Measurements from ENCODE around the gene ANTXR1.

The ANTXR1 gene

GRCh38 chr2:69102041-69102593, 89.1 kb downstream of the ANTXR1 start:
- no peak for DNase-seq

GRCh38 chr2:69103419-69103818, 90.4 kb downstream of the ANTXR1 start:
- DNase-seq = no peak

- DNase-seq = no peak
Observed at GRCh38 chr2:69104261-69104660, 91.3 kb downstream of the ANTXR1 start.

GRCh38 chr2:69109255-69109654, 96.3 kb downstream of the ANTXR1 start:
- DNase-seq = no peak

GRCh38 chr2:69111076-69111475, 98.1 kb downstream of the ANTXR1 start:
- no peak for DNase-seq

- no peak for DNase-seq
Observed at GRCh38 chr2:69113627-69114026, 100.6 kb downstream of the ANTXR1 start.

GRCh38 chr2:69114534-69114933, 101.6 kb downstream of the ANTXR1 start:
- DNase-seq = no peak

- no peak for DNase-seq
Observed at GRCh38 chr2:69116438-69116837, 103.5 kb downstream of the ANTXR1 start.

GRCh38 chr2:69118609-69119008, 105.6 kb downstream of the ANTXR1 start:
- no peak for DNase-seq

- no peak for DNase-seq
Observed at GRCh38 chr2:69119104-69119894, 106.3 kb downstream of the ANTXR1 start.

GRCh38 chr2:69122271-69122670, 109.3 kb downstream of the ANTXR1 start:
- no peak for DNase-seq

GRCh38 chr2:69123182-69123581, 110.2 kb downstream of the ANTXR1 start:
- no peak for DNase-seq

GRCh38 chr2:69124343-69124742, 111.4 kb downstream of the ANTXR1 start:
- DNase-seq = no peak

GRCh38 chr2:69125816-69126215, 112.8 kb downstream of the ANTXR1 start:
- no peak for DNase-seq

- DNase-seq = no peak
Observed at GRCh38 chr2:69126341-69126740, 113.4 kb downstream of the ANTXR1 start.

GRCh38 chr2:69131452-69131851, 118.5 kb downstream of the ANTXR1 start:
- DNase-seq = no peak

GRCh38 chr2:69131983-69132675, 119.2 kb downstream of the ANTXR1 start:
- no peak for DNase-seq

GRCh38 chr2:69132960-69133590, 120.1 kb downstream of the ANTXR1 start:
- no peak for DNase-seq

- DNase-seq = no peak
Observed at GRCh38 chr2:69133898-69134297, 120.9 kb downstream of the ANTXR1 start.

- DNase-seq = no peak
Observed at GRCh38 chr2:69134306-69134945, 121.4 kb downstream of the ANTXR1 start.

GRCh38 chr2:69138247-69138772, 125.3 kb downstream of the ANTXR1 start:
- DNase-seq = no peak

- DNase-seq = no peak
Observed at GRCh38 chr2:69138793-69139459, 125.9 kb downstream of the ANTXR1 start.

Data from activated gamma-delta T cell (primary cell).